HCT116 (cell line): Measurements from ENCODE around the gene SCYGR1. TPM values are rescaled to one million over a fixed set of nuclear protein-coding genes. Genes with fewer than 3 reads are reported as not detected.

Experiments
- ATAC-seq: fragments of 200-7000 bp; cut with Tn5 transposase; 2 replicates; pipeline ENCODE4 v1.9.1; 2020; ENCODE audit warnings: mild to moderate bottlenecking, moderate library complexity
- BruUV-seq: library from RNA; stranded (reverse); fragments of 400-500 nt; replicated peaks from 2 replicates; lab custom pipeline; 2021; lab: Mats Ljungman, UMichigan
- CTCF ChIA-PET: fragments of 300-600 bp; sonication (Branson Sonifier 250); formaldehyde crosslinking; loops from one replicate; lab custom pipeline; 2021; ENCODE audit warnings: antibody characterized with exemption; lab: Charles Lee
- POLR2A ChIA-PET: fragments of 300-600, 350-600 bp; sonication (Branson Sonifier 250); formaldehyde crosslinking; loops from one replicate; lab custom pipeline; 2021; ENCODE audit warnings: antibody characterized with exemption; lab: Charles Lee
- RAD21 ChIA-PET, 2 experiments: fragments of 300-600 bp; sonication (Branson Sonifier 250); formaldehyde crosslinking; loops; one replicate each; lab custom pipeline; 2023; ENCODE audit warnings: low total read pairs in 2 of 2; ENCODE audit not compliant: uncharacterized antibody in 2 of 2, unreplicated experiment in 2 of 2, low non-redundant PET in 1 of 2; lab: Charles Lee
- DNase-seq: peaks from one replicate; pipeline ENCODE4 v3.0.0-alpha.2; 2010; ENCODE audit warnings: low read depth, low spot score
- H2AFZ ChIP-seq: fragments of 200-600 bp; shearing (Covaris generic), sonication (generic); 2 replicates; pipeline ENCODE4 v1.6.1; 2017; ENCODE audit warnings: low read depth, mixed run types, mixed read lengths, antibody characterized with exemption, low read length; ENCODE audit not compliant: poor library complexity, severe bottlenecking
- H3K27ac ChIP-seq: 2 replicates; pipeline ENCODE4 v1.5.1; 2012; ENCODE audit warnings: low read depth, low read length
- H3K27me3 ChIP-seq: fragments of 200-600 bp; sonication (generic); 2 replicates; pipeline ENCODE4 v1.6.1; 2016; ENCODE audit warnings: mixed run types, low read length, mixed read lengths; ENCODE audit not compliant: insufficient read depth
- H3K36me3 ChIP-seq, 2 experiments: fragments of 200-500 bp in 1 of 2; fragments of 200-600 bp in 1 of 2; sonication (Bioruptor generic) in 1 of 2; sonication (generic) in 1 of 2; 2 replicates each; pipeline versions ENCODE4 v1.5.1 to v1.6.1; 2014 to 2016; ENCODE audit warnings: low read length in 2 of 2, inconsistent platforms in 1 of 2, mixed read lengths in 1 of 2, mixed run types in 1 of 2; ENCODE audit not compliant: insufficient read depth in 2 of 2, control insufficient read depth in 1 of 2
- H3K4me1 ChIP-seq, 2 experiments: fragments of 200-600 bp in 1 of 2; sonication (generic) in 1 of 2; 2 replicates each; pipeline versions ENCODE4 v1.5.1 to v1.6.1; 2012 to 2017; ENCODE audit warnings: low read length in 2 of 2, inconsistent platforms in 1 of 2, mild to moderate bottlenecking in 1 of 2, mixed read lengths in 1 of 2, mixed run types in 1 of 2, moderate library complexity in 1 of 2; ENCODE audit not compliant: insufficient read depth in 2 of 2, control insufficient read depth in 1 of 2
- H3K4me2 ChIP-seq: fragments of 200-600 bp; sonication (generic); 2 replicates; pipeline ENCODE4 v1.6.1; 2017; ENCODE audit warnings: mixed run types, low read length, mixed read lengths
- H3K4me3 ChIP-seq, 2 experiments: fragments of 200-600 bp in 1 of 2; sonication (generic) in 1 of 2; replicated peaks in 1 of 2; 2 replicates each; pipeline ENCODE4 v1.5.1; 2011 to 2016; ENCODE audit warnings: low read length in 2 of 2, control low read depth in 1 of 2, low read depth in 1 of 2, mild to moderate bottlenecking in 1 of 2, mixed read lengths in 1 of 2, mixed run types in 1 of 2
- H3K79me2 ChIP-seq: fragments of 200-600 bp; sonication (generic); 2 replicates; pipeline ENCODE4 v1.6.1; 2017; ENCODE audit warnings: mild to moderate bottlenecking, mixed run types, low read length, moderate library complexity, mixed read lengths; ENCODE audit not compliant: insufficient read depth
- H3K9ac ChIP-seq: fragments of 200-600 bp; sonication (generic); 2 replicates; pipeline ENCODE4 v1.6.1; 2016; ENCODE audit warnings: low read length, mixed read lengths
- H3K9me2 ChIP-seq: fragments of 200-600 bp; sonication (generic), shearing (Covaris generic); 2 replicates; pipeline ENCODE4 v1.6.1; 2017; ENCODE audit warnings: mixed run types, mild to moderate bottlenecking, moderate library complexity; ENCODE audit not compliant: insufficient read depth
- H3K9me3 ChIP-seq, 2 experiments: fragments of 200-500 bp in 1 of 2; fragments of 200-600 bp in 1 of 2; sonication (Bioruptor generic) in 1 of 2; sonication (generic) in 1 of 2; 2 replicates each; pipeline ENCODE4 v1.6.1; 2014 to 2017; ENCODE audit warnings: low read length in 2 of 2, mixed read lengths in 2 of 2, inconsistent platforms in 1 of 2, low read depth in 1 of 2, mild to moderate bottlenecking in 1 of 2, mixed run types in 1 of 2, moderate library complexity in 1 of 2; ENCODE audit not compliant: control insufficient read depth in 1 of 2, insufficient read depth in 1 of 2
- H4K20me1 ChIP-seq: fragments of 200-600 bp; sonication (generic), shearing (Covaris generic); 2 replicates; pipeline ENCODE4 v1.6.1; 2017; ENCODE audit warnings: mixed run types, mild to moderate bottlenecking, moderate library complexity; ENCODE audit not compliant: insufficient read depth
- FOSL1 ChIP-seq: IDR thresholded peaks from 2 replicates; pipeline ENCODE4 v1.6.1; 2012; ENCODE audit warnings: low read depth
- intact Hi-C: fragments of 100-400 bp; cut with micrococcal nuclease; formaldehyde crosslinking; loops from 2 replicates; pipeline ENCODE4 v1.10.0; 2022
- total RNA-seq: library from RNA; stranded (reverse); gene quantifications from one replicate; pipeline ENCODE4 v1.2.1, GENCODE V29; 2021; ENCODE audit not compliant: unreplicated experiment
- TF ChIP-seq, protein P1 (sequence below), 3 experiments: fragments of 200-600 bp in 1 of 3; sonication (generic) in 1 of 3; IDR thresholded peaks in 2 of 3; conservative IDR thresholded peaks in 1 of 3; 2 replicates each; pipeline ENCODE4 v1.5.1; 2012 to 2017; ENCODE audit warnings: low read depth in 2 of 3, low read length in 2 of 3, antibody characterized with exemption in 1 of 3, borderline replicate concordance in 1 of 3, control low read depth in 1 of 3, mild to moderate bottlenecking in 1 of 3, mixed read lengths in 1 of 3, mixed run types in 1 of 3, moderate library complexity in 1 of 3; ENCODE audit not compliant: insufficient read depth in 1 of 3

The SCYGR1 gene
- total RNA-seq, 1 experiment from 2014 or later = not detected

GRCh38 chr2:227407591-227408151, 19.9 kb upstream of the SCYGR1 start:
- Histone ChIP-seq H3K4me2 (no peak overlapping the region), H3K9ac (no peak overlapping the region), H3K9me2 (no peaks in the 10 kb centered on the region), H3K4me1 (peaks cover 6 to 24% of the 10 kb centered on the region in 2 experiments), H3K27me3 (no peaks in the 10 kb centered on the region), H4K20me1 (no peaks in the 10 kb centered on the region), H3K36me3 (no peaks in the 10 kb centered on the region), H2AFZ (no peak overlapping the region), H3K4me3 (no peak overlapping the region)
- RAD21 ChIA-PET = no interaction called here
- CTCF ChIA-PET = interaction anchor here (1.5 to 2.8 kb wide), 3 partner anchors 138 to 359 kb away, joined by 5 to 33 read pairs (median 9); no protein-coding TSS in a partner anchor
- POLR2A ChIA-PET = no interaction called here
- TF ChIP-seq, protein P1, sequence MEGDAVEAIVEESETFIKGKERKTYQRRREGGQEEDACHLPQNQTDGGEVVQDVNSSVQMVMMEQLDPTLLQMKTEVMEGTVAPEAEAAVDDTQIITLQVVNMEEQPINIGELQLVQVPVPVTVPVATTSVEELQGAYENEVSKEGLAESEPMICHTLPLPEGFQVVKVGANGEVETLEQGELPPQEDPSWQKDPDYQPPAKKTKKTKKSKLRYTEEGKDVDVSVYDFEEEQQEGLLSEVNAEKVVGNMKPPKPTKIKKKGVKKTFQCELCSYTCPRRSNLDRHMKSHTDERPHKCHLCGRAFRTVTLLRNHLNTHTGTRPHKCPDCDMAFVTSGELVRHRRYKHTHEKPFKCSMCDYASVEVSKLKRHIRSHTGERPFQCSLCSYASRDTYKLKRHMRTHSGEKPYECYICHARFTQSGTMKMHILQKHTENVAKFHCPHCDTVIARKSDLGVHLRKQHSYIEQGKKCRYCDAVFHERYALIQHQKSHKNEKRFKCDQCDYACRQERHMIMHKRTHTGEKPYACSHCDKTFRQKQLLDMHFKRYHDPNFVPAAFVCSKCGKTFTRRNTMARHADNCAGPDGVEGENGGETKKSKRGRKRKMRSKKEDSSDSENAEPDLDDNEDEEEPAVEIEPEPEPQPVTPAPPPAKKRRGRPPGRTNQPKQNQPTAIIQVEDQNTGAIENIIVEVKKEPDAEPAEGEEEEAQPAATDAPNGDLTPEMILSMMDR (IDR thresholded peaks at IDR 0.05 in 2 of 3, conservative IDR thresholded peaks at IDR 0.05 in 1 of 3; ENCODE audit: borderline replicate concordance in 1 of 3, insufficient read depth in 1 of 3, low read depth in 2 of 3, low read length in 2 of 3) = peak in 1 of 3 experiments; percentile 14; a peak in 1 of 6 replicates
- TF ChIP-seq FOSL1 = no peak
- TF ChIP-seq, all 23 proteins: peak for 1
- intact Hi-C loops = loop anchor here (2.0 to 10.0 kb wide), 3 partner anchors 65 to 477 kb away; partner anchors contain the start of gene AGFG1
- H3K27ac ChIP-seq = no peak overlapping the region
- DNase-seq = no peak
- no peaks in the 10 kb centered on the region for H3K79me2 ChIP-seq
- H3K9me3 ChIP-seq = no peaks in the 10 kb centered on the region
- ATAC-seq = no peak
- no TSS peak for BruUV-seq
